Suprapubic skin (tissue), 4 donors: ENCODE results near the gene RNF111.

Source experiments
- CTCF ChIP-seq, 2 donors: fragments of 200-600 bp in 1 of 2; fragments of 450-650 bp in 1 of 2; sonication (generic) in 1 of 2; IDR thresholded peaks; one replicate each; pipeline ENCODE4 v1.5.1; 2016 to 2019; ENCODE audit warnings: antibody characterized with exemption in 2 of 2, mild to moderate bottlenecking in 1 of 2, moderate library complexity in 1 of 2
- POLR2A ChIP-seq, 2 donors: fragments of 450-650 bp; IDR thresholded peaks; one replicate each; pipeline ENCODE4 v1.6.1; 2017; ENCODE audit warnings: antibody characterized with exemption in 2 of 2, mild to moderate bottlenecking in 2 of 2, moderate library complexity in 2 of 2
- POLR2AphosphoS5 ChIP-seq, 3 donors: sonication (generic); formaldehyde crosslinking; IDR thresholded peaks; one replicate each; pipeline ENCODE4 v1.6.1; 2017; ENCODE audit warnings: antibody characterized with exemption in 3 of 3

- TF ChIP-seq CTCF (IDR thresholded peaks at IDR 0.05) (no peak), POLR2A (IDR thresholded peaks at IDR 0.05) (no peak), POLR2AphosphoS5 (IDR thresholded peaks at IDR 0.05) (no peak)
These were observed 150.1 kb downstream of the RNF111 start for GRCh38 chr15:59137566-59137965.
